Measurements from ENCODE around the gene RFX2. TPM values are rescaled to one million over a fixed set of nuclear protein-coding genes. Genes with fewer than 3 reads are reported as not detected.
A peak's percentile ranks its signal among the peaks of the same experiment; 100 is the strongest.
"Not testable (repeated sequence)": the region's sequence is repeated elsewhere in the genome, so short reads cannot be mapped to it uniquely, and the experiment has no call there.

RFX2 gene
- 12.0 TPM for polyA plus RNA-seq (2013, experiment 1 of 2; ENCODE audit: insufficient read length)
- polyA plus RNA-seq (2013, experiment 2 of 2; ENCODE audit: insufficient read length) = 9.2 TPM

DNA sequence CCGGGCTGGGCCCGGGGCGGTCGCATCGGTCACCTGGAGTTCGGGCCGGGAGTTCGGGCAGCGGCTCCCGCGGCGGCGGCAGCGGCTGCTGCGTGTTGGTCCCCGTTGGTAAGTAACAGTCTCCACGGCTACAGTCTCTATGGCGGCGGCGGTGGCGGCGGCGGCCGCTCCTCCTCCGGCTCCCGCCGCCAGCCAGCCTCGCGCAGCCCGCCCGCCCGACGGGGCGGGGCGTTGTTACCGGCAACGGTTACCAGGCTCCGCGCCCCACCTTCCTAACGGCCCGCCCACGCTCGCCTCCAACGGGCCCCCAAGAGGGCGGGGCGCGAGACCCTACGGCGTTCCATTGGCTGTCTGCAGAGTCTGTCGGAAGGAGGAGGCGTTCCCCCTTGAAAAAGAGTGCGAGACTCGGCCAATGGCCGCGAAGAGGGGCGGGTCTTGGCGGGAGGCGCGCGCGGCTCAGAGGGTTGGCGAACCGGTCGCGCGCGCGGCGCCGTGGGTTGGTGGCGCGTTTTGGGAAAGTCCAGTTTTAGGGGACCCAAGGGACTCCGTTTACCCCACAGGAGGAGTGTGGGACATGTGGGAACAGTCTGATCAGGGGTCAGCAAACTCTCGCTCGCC lies at the start of gene RFX2:
Gene RFX2, minus strand, starts transcription at position 141 of the 618 bp plus-strand sequence. CDS start 63,004 bp downstream, outside the sequence.
- peak; percentile 99 for DNase-seq

DNA sequence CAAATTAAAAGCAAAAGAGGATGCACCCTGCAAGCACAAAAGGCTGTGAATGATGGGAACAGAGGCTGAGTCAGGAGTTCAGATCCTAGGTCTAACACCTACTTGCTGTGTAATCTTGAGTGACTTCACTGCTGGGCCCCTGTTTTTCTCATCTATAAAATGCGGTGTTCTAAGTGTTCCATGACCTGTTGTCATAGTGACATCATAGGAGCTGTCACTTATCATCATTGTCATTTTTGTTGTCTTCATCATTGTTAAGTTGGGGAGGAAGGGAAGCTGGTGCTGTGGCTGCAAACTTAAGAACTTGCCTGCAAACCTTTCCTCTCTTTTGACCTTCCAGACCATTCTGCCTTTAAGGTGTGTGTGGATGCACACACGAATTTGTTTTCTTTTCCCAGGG lies 45.7 kb upstream of the RFX2 start:
- DNase-seq = no peak

- DNase-seq = no peak
These were observed 40.0 kb upstream of the RFX2 start for GRCh38 chr19:6150289-6150688.

DNA sequence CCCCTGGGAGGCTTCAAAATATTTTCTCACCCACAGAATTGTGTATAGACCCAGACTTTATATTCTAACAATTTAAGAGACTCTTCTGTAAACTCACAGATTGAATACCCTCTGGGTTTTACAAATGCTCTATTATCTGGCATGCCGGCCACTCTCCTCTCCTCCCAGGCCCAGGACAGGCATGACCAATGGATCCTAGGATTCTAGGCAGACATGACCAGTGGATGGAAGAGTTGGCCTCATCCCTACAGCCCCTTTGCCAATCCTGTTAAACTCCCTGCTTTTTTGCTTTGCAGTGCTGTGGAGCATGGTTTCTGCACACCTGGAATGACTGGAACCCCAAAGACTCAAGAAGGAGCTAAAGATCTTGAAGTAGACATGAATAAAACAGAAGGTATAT lies 30.9 kb upstream of the RFX2 start:
- DNase-seq = no peak

GRCh38 chr19:6138511-6138910 lies 28.2 kb upstream of the RFX2 start:
- DNase-seq = no peak

GRCh38 chr19:6138066-6138465 lies 27.8 kb upstream of the RFX2 start:
- DNase-seq = peak; percentile 22

GRCh38 chr19:6133231-6133630 lies 22.9 kb upstream of the RFX2 start:
- DNase-seq = no peak

- DNase-seq = no peak
These were observed 22.2 kb upstream of the RFX2 start for GRCh38 chr19:6132482-6132881.

DNA sequence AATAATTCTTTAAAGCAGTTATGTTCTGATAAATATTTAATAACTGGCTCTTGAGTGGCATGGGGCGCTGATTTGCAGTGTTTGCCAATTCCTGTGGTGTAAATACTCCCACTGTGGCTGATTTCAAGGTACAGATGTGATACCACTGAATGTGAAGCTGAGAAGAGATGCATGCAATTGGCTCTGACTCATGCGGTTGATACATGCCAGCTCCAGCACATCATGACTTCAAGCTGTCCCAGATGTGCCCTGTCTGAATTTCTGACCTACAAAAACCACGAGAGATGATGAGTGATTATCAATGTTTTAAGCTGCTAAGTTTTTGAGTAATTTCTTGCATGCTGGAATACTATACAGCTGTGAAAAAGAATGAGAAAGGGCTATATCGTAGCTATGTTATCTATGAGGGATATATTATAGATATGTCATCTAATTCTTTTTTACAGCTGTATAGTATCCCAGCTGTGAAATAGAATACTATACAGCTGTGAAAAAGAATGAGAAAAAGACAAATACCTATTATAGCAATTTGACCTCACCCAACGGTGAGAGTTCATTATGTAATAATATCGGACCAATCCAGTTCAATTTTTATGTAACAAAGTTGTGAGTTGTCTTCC lies 17.5 kb upstream of the RFX2 start:
- no peak for DNase-seq

DNA sequence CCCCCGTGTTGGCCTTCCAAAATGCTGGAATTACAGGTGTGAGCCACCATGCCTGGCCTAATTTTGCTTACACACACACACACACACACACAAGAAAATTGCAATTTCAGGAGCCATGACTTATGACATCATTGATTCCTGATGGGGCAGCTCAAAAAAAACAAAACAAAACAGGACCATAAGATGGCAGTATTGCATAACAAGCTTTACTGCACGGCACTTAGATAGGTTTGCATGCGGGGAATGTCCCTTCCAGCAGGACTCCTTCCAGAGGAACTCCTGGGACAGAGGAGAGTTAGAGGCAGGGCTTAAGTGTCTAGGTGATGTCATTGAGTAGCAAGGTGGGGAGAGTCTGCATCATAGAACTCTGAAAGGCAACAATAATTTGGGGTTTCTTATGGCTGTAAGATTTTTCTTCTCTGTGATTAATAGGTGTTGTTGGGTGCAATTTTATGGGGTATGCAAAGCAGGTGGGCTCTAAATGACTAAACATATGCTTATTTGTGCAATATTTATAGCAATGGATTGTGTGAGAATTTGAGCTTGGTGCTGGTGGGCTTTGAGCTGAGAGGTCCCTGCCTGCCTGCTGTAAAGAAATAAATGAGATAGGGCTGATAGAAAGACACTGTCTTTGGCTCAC lies 16.2 kb upstream of the RFX2 start:
- peak; percentile 75 for DNase-seq

DNA sequence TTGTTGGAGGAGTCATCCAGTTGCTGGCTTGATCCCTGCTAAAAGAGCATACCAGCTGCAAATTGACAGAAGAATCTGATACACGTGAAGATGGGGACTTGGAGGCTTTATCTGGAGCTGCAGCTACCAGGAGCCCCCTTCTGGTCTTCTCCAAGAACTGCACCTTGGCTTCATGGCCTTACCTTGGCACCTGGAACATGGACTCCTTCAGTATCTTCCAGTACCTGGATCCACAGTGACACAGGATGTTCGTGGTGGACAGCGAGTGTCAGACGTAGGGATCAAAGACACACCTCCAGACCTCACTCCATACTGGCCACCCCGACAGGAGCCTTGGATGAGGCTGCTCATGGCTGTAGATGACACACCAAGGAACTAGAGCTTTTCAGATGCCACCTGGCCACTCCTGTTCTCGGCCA lies 15.3 kb upstream of the RFX2 start:
- peak; percentile 83 for DNase-seq

DNA sequence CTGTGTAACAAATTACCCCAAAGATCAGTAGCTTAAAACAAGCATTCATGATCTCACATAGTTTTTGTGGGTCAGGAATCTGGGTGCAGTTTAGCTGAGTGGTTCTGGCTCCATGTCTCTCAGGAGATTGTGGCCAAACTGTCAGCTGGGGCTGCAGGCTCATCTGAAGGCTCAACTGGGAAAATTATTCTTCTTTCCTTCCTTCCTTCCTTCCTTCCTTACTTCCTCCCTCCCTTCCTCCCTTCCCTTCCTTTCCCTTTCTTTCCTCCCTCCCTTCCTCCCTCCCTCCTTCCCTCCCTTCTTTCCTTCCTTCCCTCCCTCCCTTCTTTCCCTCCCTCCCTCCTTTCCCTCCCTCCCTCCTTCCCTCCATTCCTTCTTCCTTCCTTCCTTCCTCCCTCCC lies 8.7 kb upstream of the RFX2 start:
- DNase-seq = no peak

DNA sequence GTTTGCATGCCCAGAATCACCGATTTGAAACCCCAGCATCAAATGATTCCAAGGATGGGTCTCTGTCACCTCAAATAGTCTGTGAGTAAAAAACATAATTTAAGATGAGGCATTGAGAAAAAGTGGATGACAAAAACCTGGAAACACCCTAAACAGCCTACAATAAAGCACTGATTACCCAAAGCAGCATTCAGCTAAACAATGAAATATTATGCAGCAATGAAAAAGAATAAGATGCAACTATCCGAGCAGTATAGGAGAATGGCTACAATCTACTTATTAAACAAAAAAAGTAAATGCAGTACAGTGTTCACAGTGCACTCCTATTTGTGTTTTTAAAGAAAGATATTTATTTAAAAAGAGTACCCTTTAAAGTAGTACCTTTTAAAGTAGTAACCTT lies 7.7 kb upstream of the RFX2 start:
- no peak for DNase-seq

DNA sequence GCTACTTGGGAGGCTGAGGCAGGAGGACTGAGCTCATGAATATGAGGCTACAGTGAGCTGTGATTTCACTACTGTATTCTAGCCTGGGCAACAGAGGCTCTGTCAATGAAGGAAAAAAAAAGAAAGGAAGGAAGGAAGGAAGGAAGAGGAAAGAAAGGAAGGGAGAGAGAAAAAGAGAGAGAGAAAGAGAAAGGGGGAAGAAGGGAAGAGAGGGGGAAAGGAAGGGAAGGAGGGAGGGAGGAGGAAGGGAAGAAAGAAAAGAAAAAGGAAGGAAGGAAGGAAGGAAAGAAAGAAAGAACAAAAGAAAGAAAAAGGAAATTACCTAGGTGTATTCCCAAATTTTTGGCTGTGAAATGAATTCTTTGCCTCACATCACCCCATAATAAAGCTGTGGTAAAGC lies 7.2 kb upstream of the RFX2 start:
- DNase-seq = no peak

GRCh38 chr19:6116749-6117430 lies 6.6 kb upstream of the RFX2 start:
- no peak for DNase-seq

DNA sequence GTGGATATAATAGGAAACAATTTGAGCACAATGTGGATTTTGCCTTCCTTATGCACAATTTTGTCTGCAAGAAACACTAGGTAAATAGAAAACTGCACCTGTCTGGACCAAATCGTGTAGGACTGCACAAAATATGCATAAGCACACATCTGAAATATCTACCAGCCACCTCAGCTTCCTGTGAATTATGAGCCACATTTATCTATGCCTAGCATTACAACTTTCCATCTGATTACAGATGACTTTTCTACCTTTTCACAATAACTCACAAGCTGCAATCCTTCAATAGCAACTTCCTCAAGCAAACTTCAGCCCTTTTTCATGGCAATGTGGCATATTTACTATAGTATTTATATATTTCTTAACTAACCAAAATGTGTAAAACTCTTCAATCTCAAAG lies 5.7 kb upstream of the RFX2 start:
- DNase-seq = no peak

- no peak for DNase-seq
These were observed 3.4 kb upstream of the RFX2 start for GRCh38 chr19:6113616-6114188.

- DNase-seq = no peak
These were observed 353 bp downstream of the RFX2 start for GRCh38 chr19:6109947-6110346.

DNA sequence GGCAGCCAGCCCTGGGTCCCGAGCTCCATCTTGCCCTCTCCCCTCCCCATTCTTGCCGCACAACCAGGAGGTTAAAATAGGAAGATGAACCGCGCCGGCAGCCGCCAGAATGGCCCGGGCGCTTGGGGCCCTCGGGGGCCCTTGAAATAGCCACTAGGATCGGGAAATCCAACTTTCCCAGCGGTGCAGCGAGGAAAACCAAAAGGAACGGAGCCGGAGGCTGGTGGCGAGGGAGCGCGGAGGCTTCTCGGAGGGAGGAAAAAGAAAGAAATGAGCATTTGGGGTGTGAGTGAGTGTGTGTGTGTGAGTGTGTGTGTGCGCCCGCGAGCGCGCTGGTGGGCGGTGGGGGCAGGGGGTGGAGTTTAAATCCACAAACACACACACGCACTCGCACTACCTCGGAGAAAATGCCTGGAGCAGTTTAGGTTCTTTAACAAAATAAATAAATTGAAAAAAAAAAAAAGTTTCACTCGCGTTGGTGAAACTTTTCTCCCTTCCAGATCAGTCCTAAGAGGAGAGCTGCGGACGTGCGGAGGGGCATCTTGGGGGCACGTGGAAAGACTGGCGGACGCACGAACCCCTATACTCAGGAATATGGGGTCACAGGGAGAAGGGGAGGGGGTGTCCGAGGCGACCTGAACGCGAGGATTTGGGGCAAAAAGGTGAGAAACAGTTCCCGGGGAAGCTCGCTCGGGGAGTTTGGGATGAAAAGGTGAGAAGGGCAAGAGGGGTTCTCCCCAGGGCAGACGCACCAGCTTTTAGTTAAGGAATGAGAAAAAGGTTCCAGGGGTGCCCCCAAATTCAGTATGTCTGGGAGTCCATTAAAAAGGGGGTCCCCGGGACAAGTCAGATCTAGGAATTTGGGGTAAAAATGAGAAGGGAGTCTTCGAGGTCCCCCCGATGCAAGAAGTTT lies 1.3 kb downstream of the RFX2 start:
- DNase-seq = peak; percentile 75

DNA sequence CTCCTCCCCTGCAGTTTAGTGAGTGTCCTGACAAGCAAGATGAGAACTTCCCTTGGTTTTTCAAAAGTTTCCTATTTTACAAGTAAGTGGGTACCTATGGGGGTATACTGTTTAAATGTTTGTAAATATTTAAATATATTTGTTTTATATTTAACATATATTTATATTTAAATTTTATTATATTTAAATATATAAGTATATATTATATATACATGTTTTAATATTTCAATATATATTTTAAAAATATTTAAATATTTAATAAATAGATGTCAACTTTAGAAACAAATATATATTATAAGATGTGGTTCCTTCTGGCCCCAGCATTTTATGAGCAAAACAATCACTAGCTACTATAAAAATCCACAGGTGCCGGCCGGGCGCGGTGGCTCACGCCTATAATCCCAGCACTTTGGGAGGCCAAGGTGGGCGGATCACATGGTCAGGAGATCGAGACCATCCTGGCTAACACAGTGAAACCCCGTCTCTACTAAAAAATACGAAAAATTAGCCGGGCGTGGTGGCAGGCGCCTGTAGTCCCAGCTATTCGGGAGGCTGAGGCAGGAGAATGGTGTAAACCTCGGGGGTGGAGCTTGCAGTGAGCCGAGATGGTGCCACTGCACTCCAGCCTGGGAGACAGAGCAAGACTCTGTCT lies 3.5 kb downstream of the RFX2 start:
- DNase-seq = not testable (repeated sequence)

GRCh38 chr19:6105444-6105843 lies 4.9 kb downstream of the RFX2 start:
- no peak for DNase-seq
